ENCODE data around the gene VWA5B1.

DNA sequence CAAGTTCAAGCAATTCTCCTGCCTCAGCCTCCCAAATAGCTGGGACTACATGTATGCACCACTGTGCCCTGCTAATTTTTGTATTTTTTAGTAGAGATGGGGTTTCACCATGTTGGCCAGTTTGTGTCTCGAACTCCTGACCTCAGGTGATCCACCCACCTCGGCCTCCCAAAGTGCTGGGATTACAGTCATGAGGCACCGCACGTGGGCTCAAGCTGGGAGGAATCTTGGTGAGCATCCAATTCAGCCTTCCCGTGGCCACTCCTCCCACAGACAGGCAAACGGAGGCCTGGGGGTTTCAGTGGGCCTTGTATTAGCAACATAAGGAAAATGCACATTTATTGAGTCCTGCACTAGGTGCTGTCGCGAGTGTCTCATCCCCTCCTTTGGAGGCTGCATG, 24.5 kb upstream of the VWA5B1 start:
- TF ChIP-seq POLR2A (IDR thresholded peaks at IDR 0.05; ENCODE audit: low read length) (no peak), GATA1 (IDR thresholded peaks at IDR 0.05; ENCODE audit: low read depth, low read length) (no peak)
